HG03135 (cell line): ENCODE results near the gene PTCH1.

Source experiments
- ATAC-seq: cut with Tn5 transposase; IDR thresholded peaks from one replicate; pipeline ENCODE4 v1.9.1; 2021; ENCODE audit warnings: mild to moderate bottlenecking, moderate library complexity; ENCODE audit not compliant: unreplicated experiment

PTCH1 gene

GRCh38 chr9:95516734-95517558, at the start of gene PTCH1:
Gene PTCH1, minus strand, starts transcription at chr9:95516971.
- ATAC-seq, result no peak

GRCh38 chr9:95565982-95566381, 49.2 kb upstream of the PTCH1 start:
- no peak for ATAC-seq

DNA sequence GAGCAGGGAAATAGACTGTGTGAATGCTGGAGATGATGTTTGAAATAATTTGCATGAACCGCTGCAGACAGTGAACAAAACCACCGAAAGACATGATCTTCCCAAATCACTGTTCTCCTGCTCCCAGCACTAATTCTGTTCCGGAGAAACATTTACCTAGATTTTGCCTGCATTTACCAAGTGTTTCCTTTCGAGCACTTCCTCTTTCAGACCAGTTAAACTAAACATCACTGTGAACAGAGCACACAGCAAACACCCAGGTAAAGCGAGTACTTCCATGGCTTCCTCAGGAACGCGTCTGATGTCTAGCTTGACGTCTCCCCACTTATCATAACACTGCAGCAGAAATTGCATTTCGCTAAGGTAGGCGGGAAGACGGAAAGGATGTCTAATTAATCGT, 45.1 kb upstream of the PTCH1 start:
- ATAC-seq, result no peak

- no peak for ATAC-seq
Measured at GRCh38 chr9:95557142-95557541, 40.4 kb upstream of the PTCH1 start.

DNA sequence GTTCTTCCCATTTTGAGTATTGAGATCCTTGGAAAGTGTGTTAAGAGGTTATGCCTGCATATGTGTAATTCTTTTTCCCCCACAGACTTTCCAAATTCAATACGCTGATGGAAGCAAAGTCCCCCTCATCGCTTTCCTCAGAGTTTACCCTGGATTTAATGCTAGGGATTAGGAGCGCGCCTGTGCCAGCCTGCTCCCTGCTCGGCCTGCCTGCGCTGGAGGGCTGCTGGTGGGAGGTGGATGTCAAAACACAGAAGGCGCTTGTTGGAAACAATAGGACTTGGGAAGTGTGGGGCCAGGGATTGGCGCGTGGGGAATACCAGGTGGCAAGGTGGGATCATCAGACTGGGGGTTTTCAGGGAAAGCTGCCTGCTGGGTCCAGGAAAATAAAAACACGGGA, 39.8 kb upstream of the PTCH1 start:
- ATAC-seq, result no peak

- ATAC-seq, result no peak
Measured at GRCh38 chr9:95552814-95553546, 36.2 kb upstream of the PTCH1 start.

GRCh38 chr9:95552255-95552654, 35.5 kb upstream of the PTCH1 start:
- no peak for ATAC-seq

DNA sequence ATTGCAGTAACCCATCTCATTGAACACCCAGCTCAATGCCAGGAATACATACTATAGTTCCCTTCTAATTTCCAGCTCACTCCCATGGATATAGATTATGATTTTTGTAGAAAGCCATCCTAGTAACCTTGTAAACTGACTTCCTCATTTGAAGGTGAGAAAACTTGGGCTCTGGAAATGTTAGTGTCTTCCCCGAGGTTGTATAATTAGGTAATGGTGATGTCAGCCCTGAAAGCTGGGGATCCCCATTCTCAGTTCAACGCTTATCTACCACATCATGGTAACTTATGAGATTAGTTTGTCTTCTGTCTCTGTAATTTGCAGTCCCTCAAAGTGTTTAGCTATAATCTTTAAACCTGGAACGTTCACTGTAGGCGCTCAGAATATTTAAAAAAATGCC, 34.6 kb upstream of the PTCH1 start:
- no peak for ATAC-seq

DNA sequence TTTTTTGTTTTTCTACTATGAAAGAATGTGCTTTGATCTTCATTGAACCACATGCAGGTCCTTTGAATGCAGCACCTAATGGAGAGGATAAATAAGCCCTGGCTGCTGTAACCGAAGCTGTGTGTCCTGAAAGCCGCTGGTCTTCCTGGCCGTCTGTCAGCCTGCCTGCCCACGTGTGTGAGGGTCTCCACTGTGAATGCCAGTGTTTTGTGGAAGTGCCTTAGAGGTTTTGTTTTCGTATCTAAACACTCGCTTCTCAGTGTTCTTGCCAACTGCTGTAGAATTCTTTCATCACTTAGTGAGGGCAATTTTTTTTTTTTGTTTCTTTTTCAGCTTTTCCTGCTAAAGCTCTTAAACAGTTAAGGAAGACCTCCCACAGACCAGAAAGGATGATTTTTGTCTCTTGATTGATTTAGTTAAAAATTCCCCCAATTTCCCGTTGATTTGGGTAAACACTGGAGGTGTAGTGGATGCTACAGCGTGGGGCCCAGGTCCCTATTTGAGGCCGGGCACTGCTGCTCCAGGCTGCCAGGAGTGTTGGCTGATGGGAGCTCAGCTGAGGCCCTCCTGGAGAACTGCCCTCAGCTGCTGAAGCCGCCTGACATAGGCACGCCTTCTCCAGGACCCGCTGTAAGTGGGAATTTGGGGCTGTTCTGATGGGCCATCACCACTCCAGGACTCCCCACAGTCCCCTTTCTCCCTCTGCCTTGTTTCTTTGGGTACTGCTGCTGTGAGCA, 29.2 kb upstream of the PTCH1 start:
- no peak for ATAC-seq

DNA sequence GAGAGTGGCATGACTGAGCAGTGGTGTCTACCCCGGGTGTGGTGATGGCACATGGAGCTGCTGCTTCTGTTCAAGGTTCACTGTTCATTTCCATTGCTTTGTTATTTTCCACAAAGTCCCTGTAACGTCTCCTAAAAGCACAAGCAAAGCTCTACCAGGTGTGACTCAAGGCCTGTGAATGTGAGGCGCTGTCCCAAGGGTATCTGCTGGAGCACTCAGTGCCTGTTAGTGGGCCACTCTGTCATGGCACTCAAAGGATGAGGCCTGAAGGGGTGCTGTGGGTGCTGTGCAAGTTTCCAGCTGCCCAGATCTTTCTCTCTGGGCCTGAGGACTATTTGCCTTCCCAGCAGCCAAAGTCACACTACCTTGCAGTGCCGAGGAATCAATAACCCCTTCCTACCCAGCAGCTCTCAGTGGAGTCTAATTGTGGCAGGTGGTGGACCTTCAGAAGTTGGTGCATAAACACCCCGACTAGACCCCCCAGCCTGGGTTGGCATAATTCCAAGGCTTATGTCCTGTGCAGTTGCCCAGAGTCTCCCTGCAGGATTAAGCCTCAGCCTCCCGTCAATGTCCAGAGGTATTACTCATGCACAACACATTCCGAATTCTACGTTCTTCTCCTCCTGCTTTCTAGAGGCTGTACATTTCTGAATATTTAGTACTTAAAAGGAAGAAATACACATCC, 17.4 kb upstream of the PTCH1 start:
- ATAC-seq, result no peak

DNA sequence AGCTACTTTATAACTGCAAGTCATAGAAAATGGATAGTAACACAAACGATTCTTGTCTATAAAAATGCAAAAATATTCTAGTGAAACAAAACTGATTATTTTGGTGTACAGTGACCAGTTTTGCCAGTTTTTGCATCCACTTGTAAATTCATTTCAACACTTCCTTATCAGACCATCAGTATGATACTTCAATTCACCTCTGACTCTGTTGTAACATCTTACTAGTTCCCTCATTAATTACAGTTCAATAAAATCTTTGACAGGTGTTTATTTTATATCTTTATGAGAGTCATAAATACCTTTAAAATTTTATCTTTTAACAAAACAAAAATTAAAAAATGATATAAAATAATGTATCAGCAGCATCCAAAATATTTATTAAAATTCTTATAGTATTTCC, 13.1 kb upstream of the PTCH1 start:
- no peak for ATAC-seq

DNA sequence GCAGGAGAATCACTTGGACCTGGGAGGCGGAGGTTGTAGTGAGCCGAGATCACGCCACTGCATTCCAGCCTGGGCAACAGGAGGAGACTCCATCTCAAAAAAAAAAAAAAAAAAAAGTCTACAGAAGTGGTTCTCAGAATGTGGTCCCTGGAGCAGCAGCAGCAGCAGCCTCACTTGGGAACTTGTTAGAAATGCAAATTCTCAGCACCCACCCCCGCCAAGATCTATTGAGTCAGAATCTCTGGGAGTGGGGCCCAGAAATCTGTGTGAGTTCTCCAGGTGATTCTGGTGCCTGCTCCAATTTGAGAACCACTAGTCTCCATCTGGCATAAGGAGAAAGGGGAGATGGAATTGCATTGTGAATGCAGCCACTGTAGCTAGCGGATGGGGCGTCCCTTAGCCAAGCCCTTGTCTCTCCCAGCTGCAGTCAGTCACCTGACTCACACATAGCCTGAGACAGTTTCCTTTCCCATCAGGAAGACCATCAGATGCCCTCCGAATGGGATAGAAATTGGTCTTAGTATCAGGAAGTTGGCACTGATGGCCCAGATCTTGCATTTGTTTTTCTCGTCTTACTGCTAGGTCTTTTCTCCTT, 12.2 kb upstream of the PTCH1 start:
- no peak for ATAC-seq

DNA sequence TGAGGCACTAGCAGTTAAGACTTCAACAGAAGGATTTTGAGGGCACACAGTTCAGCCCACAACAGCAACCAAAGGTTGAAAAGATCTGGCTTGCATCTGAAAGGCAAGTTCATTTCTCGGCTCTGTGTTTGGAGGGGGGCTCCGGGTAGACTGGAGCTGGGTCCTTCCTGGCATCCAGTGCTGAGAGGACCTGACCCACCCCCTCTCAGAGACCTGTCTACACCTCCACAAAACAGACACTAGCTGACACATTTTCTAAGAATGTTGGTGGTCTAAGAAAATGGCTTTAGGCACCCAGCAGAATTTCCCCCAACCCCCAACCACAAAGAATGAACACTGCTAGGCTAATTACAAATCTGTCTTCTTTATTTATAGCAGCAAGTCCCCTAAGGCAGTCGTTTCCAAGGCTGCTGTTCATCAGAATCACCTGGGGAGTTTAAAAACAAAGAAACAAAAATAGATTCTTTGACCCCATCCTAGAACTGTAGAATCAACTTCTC, 6.2 kb upstream of the PTCH1 start:
- ATAC-seq, result no peak

DNA sequence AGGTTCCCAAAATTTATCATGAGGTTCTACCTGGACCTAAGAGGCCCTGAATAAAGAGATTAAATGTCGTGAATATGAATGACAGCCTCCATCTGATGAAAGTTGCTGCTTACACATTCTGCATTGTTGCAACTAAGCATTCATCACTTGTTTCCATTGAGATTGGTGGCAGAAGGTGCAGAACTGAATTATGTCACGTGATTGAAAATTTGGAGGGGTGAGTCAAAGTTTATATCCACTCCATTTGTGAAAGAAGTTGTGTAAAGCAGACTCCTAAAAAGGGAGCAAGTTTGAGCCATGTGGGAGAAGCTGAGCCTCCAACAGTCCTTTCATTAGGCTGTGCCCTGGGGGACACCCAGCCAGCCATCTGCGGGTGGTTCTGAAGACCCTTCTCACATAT, 4.9 kb upstream of the PTCH1 start:
- ATAC-seq, result no peak

GRCh38 chr9:95517559-95518425, 1.0 kb upstream of the PTCH1 start:
- ATAC-seq, result no peak

GRCh38 chr9:95516221-95516733, 494 bp downstream of the PTCH1 start:
- ATAC-seq, result no peak

DNA sequence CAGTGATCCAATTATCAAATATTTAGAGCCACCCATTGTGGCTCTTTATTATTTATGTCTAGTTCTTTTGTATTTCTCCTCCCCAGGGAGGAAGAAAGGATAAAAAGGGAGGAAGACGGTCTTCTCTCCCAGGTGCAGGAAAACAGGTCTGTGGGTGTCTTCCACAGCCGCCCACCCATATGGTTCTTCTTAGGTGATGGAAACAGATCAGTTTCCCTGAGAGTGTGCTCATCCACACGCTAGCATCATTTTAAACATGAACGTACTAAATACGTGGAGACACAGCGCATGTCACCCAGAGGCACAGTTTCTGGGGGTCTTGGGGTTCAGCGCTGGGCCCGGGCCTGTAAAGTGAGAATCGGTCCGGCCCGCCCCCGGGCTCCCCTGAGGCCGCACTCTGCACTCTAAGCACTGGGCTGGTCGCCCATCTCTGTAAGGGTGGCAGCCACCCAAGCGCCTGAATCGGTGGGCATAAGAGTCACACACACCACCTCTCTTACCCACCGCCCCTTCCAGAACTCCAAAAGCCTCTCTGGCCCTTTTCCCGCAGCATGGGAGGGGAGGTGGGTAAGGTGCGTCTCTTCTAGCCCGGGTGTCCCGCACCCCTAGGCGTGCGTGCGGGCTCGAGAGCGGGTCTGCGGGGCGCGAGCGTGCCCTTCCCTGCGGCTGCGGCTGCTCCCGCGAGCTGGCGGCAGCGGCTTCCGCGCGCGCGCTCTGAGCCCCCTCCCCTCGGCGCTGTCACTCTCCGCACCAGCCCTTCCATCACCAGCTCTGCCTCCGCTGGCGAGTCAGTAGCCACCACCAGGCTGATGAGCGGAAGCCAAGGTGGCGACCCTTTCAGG, 1.3 kb downstream of the PTCH1 start:
- no peak for ATAC-seq

DNA sequence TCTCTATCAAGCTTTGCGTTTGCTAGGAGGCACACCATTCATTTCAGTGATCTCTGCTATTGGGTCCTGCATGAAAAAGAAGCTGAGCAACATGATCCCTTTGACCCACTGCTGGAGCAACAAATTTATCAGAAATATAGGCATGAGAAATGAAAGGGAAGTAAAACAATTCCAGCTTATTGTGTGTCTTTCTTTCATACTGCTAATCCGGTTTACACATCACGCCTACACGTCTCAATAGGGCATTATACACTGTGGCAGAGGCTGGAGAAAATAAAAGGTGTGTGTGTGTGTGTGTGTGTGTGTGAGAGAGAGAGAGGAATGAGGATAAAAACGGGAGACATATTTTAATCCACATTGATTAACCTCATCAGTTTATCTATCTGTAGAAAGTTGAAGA, 2.4 kb downstream of the PTCH1 start:
- no peak for ATAC-seq
